ENCODE results near the gene FAM170B. TPM values are rescaled to one million over a fixed set of nuclear protein-coding genes. Genes with fewer than 3 reads are reported as not detected.

Gene FAM170B
- total and polyA plus RNA-seq, 2 experiments from 2014 or later: not detected

DNA sequence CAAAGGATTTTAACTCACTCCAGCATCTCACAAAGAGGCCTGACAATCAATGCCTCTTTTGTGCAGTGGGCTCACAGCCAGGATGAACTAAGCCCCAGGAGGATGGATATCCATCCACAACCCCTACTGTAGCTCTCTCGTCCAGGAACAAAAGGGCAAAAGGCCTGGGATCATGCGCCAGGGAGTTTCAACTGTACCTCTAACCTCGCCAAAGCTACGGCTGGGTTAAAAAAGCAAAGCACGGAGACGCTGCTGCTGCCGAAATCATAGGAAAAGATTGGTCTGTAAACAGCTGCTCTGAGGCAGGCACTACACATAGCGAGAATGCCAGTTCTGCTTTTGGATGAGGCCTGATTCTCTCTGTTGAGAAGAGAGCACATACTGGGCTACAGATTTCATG lies 50.6 kb downstream of the FAM170B start:
- no peaks in the 10 kb centered on the region for H3K9me2 ChIP-seq (ENCODE audit: insufficient read depth)
- no peak overlapping the region for H2AFZ ChIP-seq
- Mint-ChIP-seq H3K4me3 (no peak overlapping the region), H3K27me3 (ENCODE audit: insufficient read depth, low read depth, poor library complexity) (peaks cover 8% of the 10 kb centered on the region), H3K4me1 (peaks cover 22% of the 10 kb centered on the region), H3K9me3 (peaks cover 15% of the 10 kb centered on the region; the same call in 2 of the 3 replicates), H3K36me3 (ENCODE audit: low read depth) (peaks cover 8% of the 10 kb centered on the region; the same call in 2 of the 3 replicates), H3K27ac (peak overlapping the region; percentile 36; the same call in 1 of the 2 replicates)
- no peaks in the 10 kb centered on the region for H3K27me3 ChIP-seq (ENCODE audit: insufficient read depth)
- ATAC-seq (no peak), DNase-seq (ENCODE audit: low spot score) (no peak)
- TF ChIP-seq EZH2 (IDR thresholded peaks at IDR 0.05; ENCODE audit: low read depth, unreplicated experiment): no peak
- TF ChIP-seq, protein P1, sequence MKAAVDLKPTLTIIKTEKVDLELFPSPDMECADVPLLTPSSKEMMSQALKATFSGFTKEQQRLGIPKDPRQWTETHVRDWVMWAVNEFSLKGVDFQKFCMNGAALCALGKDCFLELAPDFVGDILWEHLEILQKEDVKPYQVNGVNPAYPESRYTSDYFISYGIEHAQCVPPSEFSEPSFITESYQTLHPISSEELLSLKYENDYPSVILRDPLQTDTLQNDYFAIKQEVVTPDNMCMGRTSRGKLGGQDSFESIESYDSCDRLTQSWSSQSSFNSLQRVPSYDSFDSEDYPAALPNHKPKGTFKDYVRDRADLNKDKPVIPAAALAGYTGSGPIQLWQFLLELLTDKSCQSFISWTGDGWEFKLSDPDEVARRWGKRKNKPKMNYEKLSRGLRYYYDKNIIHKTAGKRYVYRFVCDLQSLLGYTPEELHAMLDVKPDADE (IDR thresholded peaks at IDR 0.05): no peak
- TF ChIP-seq JUNB (IDR thresholded peaks at IDR 0.05; ENCODE audit: unreplicated experiment): no peak
- no peak for TF ChIP-seq EZH2phosphoT487 (IDR thresholded peaks at IDR 0.05; ENCODE audit: unreplicated experiment)
- no peak for TF ChIP-seq CTCF (conservative IDR thresholded peaks at IDR 0.05; ENCODE audit: low read depth in 2 of 2)
- no peak for TF ChIP-seq STAT1 (IDR thresholded peaks at IDR 0.05; ENCODE audit: unreplicated experiment)
- TF ChIP-seq POLR2AphosphoS5 (IDR thresholded peaks at IDR 0.05; ENCODE audit: low read depth): no peak
- no peak for TF ChIP-seq ZNF331 (CRISPR knock-in tag; IDR thresholded peaks at IDR 0.05; ENCODE audit: low read depth)
- TF ChIP-seq, protein P2, sequence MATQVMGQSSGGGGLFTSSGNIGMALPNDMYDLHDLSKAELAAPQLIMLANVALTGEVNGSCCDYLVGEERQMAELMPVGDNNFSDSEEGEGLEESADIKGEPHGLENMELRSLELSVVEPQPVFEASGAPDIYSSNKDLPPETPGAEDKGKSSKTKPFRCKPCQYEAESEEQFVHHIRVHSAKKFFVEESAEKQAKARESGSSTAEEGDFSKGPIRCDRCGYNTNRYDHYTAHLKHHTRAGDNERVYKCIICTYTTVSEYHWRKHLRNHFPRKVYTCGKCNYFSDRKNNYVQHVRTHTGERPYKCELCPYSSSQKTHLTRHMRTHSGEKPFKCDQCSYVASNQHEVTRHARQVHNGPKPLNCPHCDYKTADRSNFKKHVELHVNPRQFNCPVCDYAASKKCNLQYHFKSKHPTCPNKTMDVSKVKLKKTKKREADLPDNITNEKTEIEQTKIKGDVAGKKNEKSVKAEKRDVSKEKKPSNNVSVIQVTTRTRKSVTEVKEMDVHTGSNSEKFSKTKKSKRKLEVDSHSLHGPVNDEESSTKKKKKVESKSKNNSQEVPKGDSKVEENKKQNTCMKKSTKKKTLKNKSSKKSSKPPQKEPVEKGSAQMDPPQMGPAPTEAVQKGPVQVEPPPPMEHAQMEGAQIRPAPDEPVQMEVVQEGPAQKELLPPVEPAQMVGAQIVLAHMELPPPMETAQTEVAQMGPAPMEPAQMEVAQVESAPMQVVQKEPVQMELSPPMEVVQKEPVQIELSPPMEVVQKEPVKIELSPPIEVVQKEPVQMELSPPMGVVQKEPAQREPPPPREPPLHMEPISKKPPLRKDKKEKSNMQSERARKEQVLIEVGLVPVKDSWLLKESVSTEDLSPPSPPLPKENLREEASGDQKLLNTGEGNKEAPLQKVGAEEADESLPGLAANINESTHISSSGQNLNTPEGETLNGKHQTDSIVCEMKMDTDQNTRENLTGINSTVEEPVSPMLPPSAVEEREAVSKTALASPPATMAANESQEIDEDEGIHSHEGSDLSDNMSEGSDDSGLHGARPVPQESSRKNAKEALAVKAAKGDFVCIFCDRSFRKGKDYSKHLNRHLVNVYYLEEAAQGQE (IDR thresholded peaks at IDR 0.05; ENCODE audit: unreplicated experiment): no peak
- TF ChIP-seq ZNF114 (CRISPR knock-in tag; IDR thresholded peaks at IDR 0.05): no peak
- no peak overlapping the region for H3K27ac ChIP-seq (ENCODE audit: low read depth)
- H4K20me1 ChIP-seq (replicated peaks; ENCODE audit: insufficient read depth): no peaks in the 10 kb centered on the region
- no peak overlapping the region for H3K4me2 ChIP-seq
- H3K4me3 ChIP-seq: no peak overlapping the region
- H3F3A ChIP-seq (replicated peaks; ENCODE audit: low read depth): no peaks in the 10 kb centered on the region
- H3K36me3 ChIP-seq (ENCODE audit: insufficient read depth): no peaks in the 10 kb centered on the region
- no peaks in the 10 kb centered on the region for H3K79me2 ChIP-seq (replicated peaks; ENCODE audit: insufficient read depth)
- peaks cover 4% of the 10 kb centered on the region; the same call in 1 of the 2 replicates for H3K4me1 ChIP-seq (ENCODE audit: insufficient read depth)
